Measurements from ENCODE around the gene CHRNA3. TPM values are rescaled to one million over a fixed set of nuclear protein-coding genes. Genes with fewer than 3 reads are reported as not detected.
A peak's percentile ranks its signal among the peaks of the same experiment; 100 is the strongest.

Gene CHRNA3
- polyA plus RNA-seq, 1 donor from 2014 or later, result 2.4 TPM

DNA sequence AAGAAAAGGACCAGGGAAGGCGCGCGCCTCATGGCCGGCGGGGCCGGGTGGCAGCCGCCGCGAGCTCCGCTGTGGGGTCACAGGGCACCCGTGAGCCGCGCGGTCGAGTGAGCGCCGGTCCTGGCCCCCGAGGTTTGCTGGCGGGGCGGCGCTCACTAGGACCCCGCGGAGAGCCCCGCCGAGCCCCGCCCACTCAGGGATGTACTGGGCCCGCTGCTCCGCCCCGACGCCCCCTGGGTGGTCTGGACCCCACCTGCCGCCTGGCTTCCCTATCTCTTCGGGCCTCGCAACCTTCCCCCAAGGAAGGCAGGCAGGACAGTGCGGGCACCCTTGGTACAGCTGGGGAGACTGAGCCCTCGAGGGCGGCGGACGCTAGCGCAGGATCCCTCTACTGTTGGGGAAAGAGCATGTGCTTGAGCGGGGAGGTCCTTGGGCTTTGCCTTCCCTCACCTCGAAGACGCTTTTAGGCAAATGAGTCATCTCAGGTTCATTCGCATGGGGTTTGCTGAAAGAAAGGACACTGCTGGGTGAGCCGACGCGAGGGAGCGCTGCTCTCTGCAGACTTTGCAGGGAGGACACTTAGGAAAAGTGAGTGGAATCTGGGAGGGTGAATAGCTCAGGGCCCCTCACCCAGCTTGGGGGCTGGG, 20.4 kb upstream of the CHRNA3 start, which contains the start of gene CHRNB4:
TSS of gene CHRNB4 (minus strand) at position 109 of the 647 bp plus-strand sequence. CDS start at position 32, 77 bp downstream.
- Histone ChIP-seq H3F3A (ENCODE audit: insufficient read depth, low read length, poor library complexity, severe bottlenecking) (no peaks in the 10 kb centered on the region), H3K9me3 (ENCODE audit: low read length) (no peaks in the 10 kb centered on the region), H4K20me1 (ENCODE audit: insufficient read depth) (no peaks in the 10 kb centered on the region), H3K36me3 (ENCODE audit: insufficient read depth, low read length) (no peaks in the 10 kb centered on the region), H3K4me2 (ENCODE audit: low read length) (no peak within 1 kb of the TSS), H2AFZ (ENCODE audit: low read depth, low read length) (no peak within 1 kb of the TSS), H3K9ac (ENCODE audit: low read length) (peak within 1 kb of the TSS; percentile 16), H3K27ac (ENCODE audit: low read length) (no peak within 1 kb of the TSS), H3K27me3 (ENCODE audit: insufficient read depth, low read depth, low read length) (peaks cover 27% of the 10 kb centered on the region), H3K9me2 (ENCODE audit: insufficient read depth, low read length) (no peaks in the 10 kb centered on the region), H3K4me3 (ENCODE audit: low read length) (peak within 1 kb of the TSS; percentile 68), H3K79me2 (replicated peaks; ENCODE audit: insufficient read depth, low read length) (no peaks in the 10 kb centered on the region)
- TF ChIP-seq, protein P1, sequence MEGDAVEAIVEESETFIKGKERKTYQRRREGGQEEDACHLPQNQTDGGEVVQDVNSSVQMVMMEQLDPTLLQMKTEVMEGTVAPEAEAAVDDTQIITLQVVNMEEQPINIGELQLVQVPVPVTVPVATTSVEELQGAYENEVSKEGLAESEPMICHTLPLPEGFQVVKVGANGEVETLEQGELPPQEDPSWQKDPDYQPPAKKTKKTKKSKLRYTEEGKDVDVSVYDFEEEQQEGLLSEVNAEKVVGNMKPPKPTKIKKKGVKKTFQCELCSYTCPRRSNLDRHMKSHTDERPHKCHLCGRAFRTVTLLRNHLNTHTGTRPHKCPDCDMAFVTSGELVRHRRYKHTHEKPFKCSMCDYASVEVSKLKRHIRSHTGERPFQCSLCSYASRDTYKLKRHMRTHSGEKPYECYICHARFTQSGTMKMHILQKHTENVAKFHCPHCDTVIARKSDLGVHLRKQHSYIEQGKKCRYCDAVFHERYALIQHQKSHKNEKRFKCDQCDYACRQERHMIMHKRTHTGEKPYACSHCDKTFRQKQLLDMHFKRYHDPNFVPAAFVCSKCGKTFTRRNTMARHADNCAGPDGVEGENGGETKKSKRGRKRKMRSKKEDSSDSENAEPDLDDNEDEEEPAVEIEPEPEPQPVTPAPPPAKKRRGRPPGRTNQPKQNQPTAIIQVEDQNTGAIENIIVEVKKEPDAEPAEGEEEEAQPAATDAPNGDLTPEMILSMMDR (IDR thresholded peaks at IDR 0.05; ENCODE audit: poor library complexity, severe bottlenecking), result peak; percentile 47
- TF ChIP-seq RAD21 (conservative IDR thresholded peaks at IDR 0.05), result no peak

DNA sequence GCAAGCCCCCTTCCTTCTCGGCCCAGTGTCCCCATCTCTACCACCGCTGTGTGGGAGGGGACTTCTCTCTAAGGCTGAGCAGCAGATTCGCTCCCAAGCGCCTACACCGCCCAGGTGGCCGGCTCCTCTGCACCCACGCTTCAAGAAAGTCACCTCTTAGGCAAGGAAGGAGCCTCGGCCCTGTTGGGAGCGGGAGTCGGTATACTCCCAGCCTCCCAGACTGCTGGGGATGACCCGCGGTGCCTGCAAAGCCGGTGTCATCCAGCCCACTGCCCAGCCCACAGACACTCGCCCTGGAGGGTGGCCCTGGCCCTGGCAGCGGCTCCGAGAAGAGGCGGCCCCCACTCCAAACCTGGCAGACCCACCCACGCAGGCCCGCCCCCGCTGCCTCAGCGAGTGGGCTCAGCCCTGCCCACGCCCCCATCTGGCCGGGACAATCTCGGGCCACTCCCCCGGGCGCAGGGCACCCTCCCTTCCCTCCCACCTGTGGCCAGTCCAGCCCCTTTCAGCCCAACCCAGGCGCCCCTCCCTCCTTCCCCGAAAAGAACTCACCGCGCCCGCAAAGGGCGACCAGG, 19.8 kb upstream of the CHRNA3 start:
- no peak for TF ChIP-seq POLR2AphosphoS5 (IDR thresholded peaks at IDR 0.05)
- no peak for TF ChIP-seq EZH2 (IDR thresholded peaks at IDR 0.05; ENCODE audit: borderline replicate concordance, insufficient read depth, low read length, poor library complexity, severe bottlenecking)
- TF ChIP-seq, protein P1 (IDR thresholded peaks at IDR 0.05; ENCODE audit: poor library complexity, severe bottlenecking), result no peak
- no peak for TF ChIP-seq MXI1 (conservative IDR thresholded peaks at IDR 0.05; ENCODE audit: poor library complexity, severe bottlenecking)
- TF ChIP-seq TAF1 (IDR thresholded peaks at IDR 0.05; ENCODE audit: low read depth), result no peak
- TF ChIP-seq SMC3 (conservative IDR thresholded peaks at IDR 0.05; ENCODE audit: poor library complexity), result no peak
- TF ChIP-seq EP300 (conservative IDR thresholded peaks at IDR 0.05; ENCODE audit: poor library complexity, severe bottlenecking), result no peak
- no peak for TF ChIP-seq RAD21 (conservative IDR thresholded peaks at IDR 0.05)
- no peaks in the 10 kb centered on the region for H4K20me1 ChIP-seq (ENCODE audit: insufficient read depth)
- no peaks in the 10 kb centered on the region for H3K79me2 ChIP-seq (replicated peaks; ENCODE audit: insufficient read depth, low read length)
- H3K27me3 ChIP-seq (ENCODE audit: insufficient read depth, low read depth, low read length), result peaks cover 27% of the 10 kb centered on the region
- no peaks in the 10 kb centered on the region for H3K9me2 ChIP-seq (ENCODE audit: insufficient read depth, low read length)
- no peak overlapping the region for H3K4me2 ChIP-seq (ENCODE audit: low read length)
- no peaks in the 10 kb centered on the region for H3K9me3 ChIP-seq (ENCODE audit: low read length)
- H3K36me3 ChIP-seq (ENCODE audit: insufficient read depth, low read length), result no peaks in the 10 kb centered on the region
- H3K9ac ChIP-seq (ENCODE audit: low read length), result peak overlapping the region; percentile 16
- peak overlapping the region; percentile 68 for H3K4me3 ChIP-seq (ENCODE audit: low read length)
- H2AFZ ChIP-seq (ENCODE audit: low read depth, low read length), result no peak overlapping the region
- no peak overlapping the region for H3K27ac ChIP-seq (ENCODE audit: low read length)
- H3F3A ChIP-seq (ENCODE audit: insufficient read depth, low read length, poor library complexity, severe bottlenecking), result no peaks in the 10 kb centered on the region
